H1 (cell line): ENCODE results near the gene PAF1. TPM values are rescaled to one million over a fixed set of nuclear protein-coding genes. Genes with fewer than 3 reads are reported as not detected.
A peak's percentile ranks its signal among the peaks of the same experiment; 100 is the strongest.

Experiments used
- CTCF ChIA-PET: fragments of 300-600 bp; sonication (Branson Sonifier 250); formaldehyde crosslinking; loops from one replicate; lab custom pipeline; 2021; ENCODE audit not compliant: partially characterized antibody; lab: Charles Lee
- POLR2A ChIA-PET: fragments of 300-600 bp; sonication (Branson Sonifier 250); formaldehyde crosslinking; loops from one replicate; lab custom pipeline; 2021; ENCODE audit warnings: inconsistent platforms; ENCODE audit not compliant: partially characterized antibody; lab: Charles Lee
- DNase-seq, 2 experiments: peaks; one replicate each; pipeline versions ENCODE4 v3.0.0 to v3.0.0-alpha.2; 2010 to 2022; ENCODE audit warnings: low spot score in 2 of 2, low read depth in 1 of 2, mixed read lengths in 1 of 2
- FAIRE-seq: peaks from 2 replicates; lab custom pipeline; 2011; peaks lifted over from hg19 to GRCh38; lab: Jason Lieb, UNC
- H2AFZ ChIP-seq: 2 replicates; pipeline ENCODE4 v1.8.1; 2012; ENCODE audit warnings: low read length, inconsistent platforms
- H2AK5ac ChIP-seq: 2 replicates; pipeline ENCODE4 v1.6.1; 2013; ENCODE audit warnings: low read depth, low read length
- H2BK120ac ChIP-seq: replicated peaks from 2 replicates; pipeline ENCODE3; 2013; ENCODE audit warnings: low read depth, low read length, inconsistent platforms
- H2BK12ac ChIP-seq: 2 replicates; pipeline ENCODE4 v1.6.1; 2013; ENCODE audit warnings: low read depth, low read length
- H2BK15ac ChIP-seq: 2 replicates; pipeline ENCODE4 v1.6.1; 2013; ENCODE audit warnings: low read length
- H2BK20ac ChIP-seq: 2 replicates; pipeline ENCODE4 v1.6.1; 2013; ENCODE audit warnings: low read length
- H2BK5ac ChIP-seq: 2 replicates; pipeline ENCODE4 v1.6.1; 2013; ENCODE audit warnings: low read depth, low read length
- H3K14ac ChIP-seq: 2 replicates; pipeline ENCODE4 v1.6.1; 2013; ENCODE audit warnings: inconsistent platforms; ENCODE audit not compliant: insufficient read length
- H3K18ac ChIP-seq: 2 replicates; pipeline ENCODE4 v1.6.1; 2013; ENCODE audit warnings: low read length; ENCODE audit errors: extremely low read depth
- H3K23ac ChIP-seq: 2 replicates; pipeline ENCODE4 v1.6.1; 2013; ENCODE audit warnings: inconsistent platforms; ENCODE audit not compliant: insufficient read length
- H3K23me2 ChIP-seq: 2 replicates; pipeline ENCODE4 v1.6.1; 2013; ENCODE audit warnings: low read depth, low read length
- H3K27ac ChIP-seq: 2 replicates; pipeline ENCODE4 v1.6.1; 2011; ENCODE audit warnings: low read depth, low read length, inconsistent platforms
- H3K27me3 ChIP-seq, 4 experiments: replicated peaks in 1 of 4; 1 replicate in 1 of 4; 2 replicates in 3 of 4; pipeline versions ENCODE4 v1.6.1 to v1.8.1; 2011 to 2013; ENCODE audit warnings: low read length in 3 of 4, mild to moderate bottlenecking in 3 of 4, inconsistent platforms in 2 of 4, mixed read lengths in 2 of 4, moderate library complexity in 1 of 4; ENCODE audit not compliant: control insufficient read depth in 3 of 4, insufficient read depth in 3 of 4; ENCODE audit errors: extremely low read depth in 1 of 4
- H3K36me3 ChIP-seq, 4 experiments: 2 replicates each; pipeline versions ENCODE4 v1.6.1 to v1.8.1; 2011 to 2013; ENCODE audit warnings: mild to moderate bottlenecking in 4 of 4, low read length in 3 of 4, moderate library complexity in 2 of 4, control low read depth in 1 of 4, inconsistent platforms in 1 of 4; ENCODE audit not compliant: insufficient read depth in 4 of 4, control insufficient read depth in 2 of 4
- H3K4ac ChIP-seq: replicated peaks from 2 replicates; pipeline ENCODE3; 2013; ENCODE audit warnings: low read length, low read depth, mixed read lengths, inconsistent platforms; ENCODE audit not compliant: insufficient read length
- H3K4me1 ChIP-seq, 4 experiments: replicated peaks in 1 of 4; 1 replicate in 1 of 4; 2 replicates in 3 of 4; pipeline versions ENCODE4 v1.6.1 to v1.8.1; 2011 to 2013; ENCODE audit warnings: low read length in 3 of 4, inconsistent platforms in 2 of 4, mixed read lengths in 1 of 4; ENCODE audit not compliant: insufficient read depth in 4 of 4, control insufficient read depth in 3 of 4
- H3K4me2 ChIP-seq, 2 experiments: 2 replicates each; pipeline versions ENCODE4 v1.6.1 to v1.8.1; 2011 to 2013; ENCODE audit warnings: low read depth in 2 of 2, low read length in 2 of 2, control low read depth in 1 of 2, inconsistent platforms in 1 of 2, mild to moderate bottlenecking in 1 of 2; ENCODE audit not compliant: insufficient read depth in 1 of 2
- H3K4me3 ChIP-seq, 4 experiments: fragments of 200-600, 300-600 bp in 1 of 4; sonication (generic), shearing (Covaris generic), sonication (Bioruptor Twin) in 1 of 4; 2 replicates each; pipeline versions ENCODE4 v1.5.1 to v1.8.1; 2011 to 2016; ENCODE audit warnings: low read length in 4 of 4, low read depth in 3 of 4, control low read depth in 2 of 4, inconsistent platforms in 2 of 4, mild to moderate bottlenecking in 2 of 4, mixed read lengths in 1 of 4, moderate library complexity in 1 of 4; ENCODE audit not compliant: insufficient read depth in 2 of 4; ENCODE audit errors: extremely low read depth in 1 of 4
- H3K56ac ChIP-seq: replicated peaks from 2 replicates; pipeline ENCODE3; 2013; ENCODE audit warnings: low read depth, mild to moderate bottlenecking, mixed read lengths, low read length, inconsistent platforms; ENCODE audit not compliant: insufficient read length
- H3K79me1 ChIP-seq: 2 replicates; pipeline ENCODE4 v1.6.1; 2013; ENCODE audit warnings: low read depth, low read length, control low read depth
- H3K79me2 ChIP-seq, 2 experiments: 2 replicates each; pipeline versions ENCODE4 v1.6.1 to v1.8.1; 2012 to 2013; ENCODE audit warnings: low read length in 2 of 2, mild to moderate bottlenecking in 2 of 2, inconsistent platforms in 1 of 2; ENCODE audit not compliant: insufficient read depth in 2 of 2, control insufficient read depth in 1 of 2
- H3K9ac ChIP-seq, 4 experiments: replicated peaks in 1 of 4; 1 replicate in 1 of 4; 2 replicates in 3 of 4; pipeline versions ENCODE4 v1.6.1 to v1.8.1; 2011 to 2013; ENCODE audit warnings: low read depth in 3 of 4, low read length in 3 of 4, control low read depth in 2 of 4, mild to moderate bottlenecking in 2 of 4, moderate library complexity in 2 of 4, inconsistent platforms in 1 of 4; ENCODE audit errors: extremely low read depth in 1 of 4
- H3K9me3 ChIP-seq, 2 experiments: 2 replicates each; pipeline versions ENCODE4 v1.6.1 to v1.8.1; 2012 to 2013; ENCODE audit warnings: mild to moderate bottlenecking in 2 of 2, moderate library complexity in 2 of 2, control low read depth in 1 of 2, inconsistent platforms in 1 of 2, low read depth in 1 of 2, low read length in 1 of 2, mixed read lengths in 1 of 2; ENCODE audit not compliant: insufficient read depth in 2 of 2
- H4K20me1 ChIP-seq, 2 experiments: replicated peaks in 1 of 2; 2 replicates each; pipeline versions ENCODE3 to v1.8.1; 2011 to 2013; ENCODE audit warnings: inconsistent platforms in 2 of 2, low read length in 2 of 2, mild to moderate bottlenecking in 1 of 2; ENCODE audit not compliant: insufficient read depth in 2 of 2, control insufficient read depth in 1 of 2
- H4K5ac ChIP-seq: 2 replicates; pipeline ENCODE4 v1.6.1; 2013; ENCODE audit warnings: low read length, low read depth, mixed read lengths, inconsistent platforms; ENCODE audit not compliant: insufficient read length
- H4K8ac ChIP-seq: 2 replicates; pipeline ENCODE4 v1.8.0; 2013; ENCODE audit warnings: mild to moderate bottlenecking, moderate library complexity, low read length, inconsistent platforms; ENCODE audit not compliant: insufficient read depth; ENCODE audit errors: extremely low read depth
- H4K91ac ChIP-seq: replicated peaks from 2 replicates; pipeline ENCODE3; 2013; ENCODE audit warnings: low read length, mixed read lengths, inconsistent platforms; ENCODE audit not compliant: insufficient read length
- BRCA1 ChIP-seq: IDR thresholded peaks from 2 replicates; pipeline ENCODE4 v1.6.1; 2012; ENCODE audit warnings: low read depth, low read length, improper control_type of control experiment
- GTF2F1 ChIP-seq: IDR thresholded peaks from 2 replicates; pipeline ENCODE4 v1.6.1; 2012; ENCODE audit warnings: low read depth, low read length, improper control_type of control experiment, borderline replicate concordance
- POLR2AphosphoS5 ChIP-seq: IDR thresholded peaks from 2 replicates; pipeline ENCODE4 v1.6.1; 2011; ENCODE audit warnings: low read depth, low read length
- WGBS, 2 experiments: shearing (Covaris generic) in 1 of 2; methylation state at CpG; one replicate each; pipeline versions ENCODE4 v1.1.6 to v1.1.7; 2013 to 2015; ENCODE audit warnings: low lambda C conversion rate in 2 of 2, mixed read lengths in 2 of 2, inconsistent platforms in 1 of 2, low coverage in 1 of 2, missing lambda C conversion rate in 1 of 2; ENCODE audit not compliant: insufficient replicate concordance in 2 of 2, insufficient coverage in 1 of 2, insufficient read length in 1 of 2; ENCODE audit errors: extremely low coverage in 1 of 2, missing lambda C conversion rate in 1 of 2; 5-methylcytosine and 5-hydroxymethylcytosine counted together
- polyA plus RNA-seq, 7 experiments: library from polyadenylated mRNA; depleted of rRNA in 3 of 7; stranded (reverse) in 5 of 7; unstranded in 2 of 7; fragments of >200 nt in 5 of 7; fragments of 200-250 nt in 2 of 7; gene quantifications; 1 replicate in 5 of 7; 2 replicates in 1 of 7; 4 replicates in 1 of 7; pipeline versions ENCODE4 v1.2.1 to v1.2.3, GENCODE V29; 2011 to 2013; ENCODE audit warnings: missing spikeins in 2 of 7, mixed read lengths in 2 of 7
- total RNA-seq: library from RNA; stranded (reverse); fragmentation: NEBNext Ultra II Directional; extraction: Animal tissue kit (Norgen Biotek cat#: 25700); gene quantifications from 2 replicates; pipeline ENCODE4 v1.2.1, GENCODE V29; 2021

The PAF1 gene
- total and polyA plus RNA-seq, 2 of the 8 experiments (the other 6 are each of a cell fraction or from before 2014, with no cell fraction given), result 31.4 to 58.6 TPM

DNA sequence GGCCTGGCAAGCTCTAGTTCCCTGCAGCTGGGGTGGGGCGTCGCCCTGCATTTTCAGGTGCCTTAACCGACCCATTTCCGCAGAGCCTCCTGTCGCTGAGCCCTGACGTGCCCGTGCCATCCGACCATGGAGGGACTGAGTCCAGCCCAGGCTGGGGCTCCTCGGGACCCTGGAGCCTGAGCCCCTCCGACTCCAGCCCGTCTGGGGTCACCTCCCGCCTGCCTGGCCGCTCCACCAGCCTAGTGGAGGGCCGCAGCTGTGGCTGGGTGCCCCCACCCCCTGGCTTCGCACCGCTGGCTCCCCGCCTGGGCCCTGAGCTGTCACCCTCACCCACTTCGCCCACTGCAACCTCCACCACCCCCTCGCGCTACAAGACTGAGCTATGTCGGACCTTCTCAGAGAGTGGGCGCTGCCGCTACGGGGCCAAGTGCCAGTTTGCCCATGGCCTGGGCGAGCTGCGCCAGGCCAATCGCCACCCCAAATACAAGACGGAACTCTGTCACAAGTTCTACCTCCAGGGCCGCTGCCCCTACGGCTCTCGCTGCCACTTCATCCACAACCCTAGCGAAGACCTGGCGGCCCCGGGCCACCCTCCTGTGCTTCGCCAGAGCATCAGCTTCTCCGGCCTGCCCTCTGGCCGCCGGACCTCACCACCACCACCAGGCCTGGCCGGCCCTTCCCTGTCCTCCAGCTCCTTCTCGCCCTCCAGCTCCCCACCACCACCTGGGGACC is 16.9 kb upstream of the PAF1 start:
- peak in 1 of 2 experiments; percentile 54 for DNase-seq
- no peak for FAIRE-seq
- TF ChIP-seq BRCA1, result no peak
- TF ChIP-seq GTF2F1, result no peak
- TF ChIP-seq POLR2AphosphoS5, result peak; percentile 16; the same call in 1 of the 2 replicates
- Histone ChIP-seq H2AFZ (no peak overlapping the region), H2BK12ac (0 out of 2 replicates have a peak overlapping the region, but pooled peaks have one; percentile 75), H3K4ac (no peak overlapping the region), H4K5ac (no peak overlapping the region), H3K9ac (peak overlapping the region in 2 of 4 experiments; percentile 64 to 77; a peak in 3 of 7 replicates), H3K27ac (no peak overlapping the region), H2AK5ac (no peak overlapping the region; the same call in 1 of the 2 replicates), H3K4me2 (peak overlapping the region; percentile 81 to 84), H3K79me1 (no peaks in the 10 kb centered on the region), H3K9me3 (no peaks in the 10 kb centered on the region), H4K91ac (no peak overlapping the region), H3K56ac (no peak overlapping the region), H2BK5ac (no peak overlapping the region), H3K23me2 (peaks cover 23% of the 10 kb centered on the region), H3K4me1 (peaks cover 10 to 41% (median 21%) of the 10 kb centered on the region in 4 experiments), H3K4me3 (peak overlapping the region; percentile 63 to 91 (median 84)), H4K20me1 (peaks cover 0 to 5% of the 10 kb centered on the region in 2 experiments), H2BK15ac (no peak overlapping the region; the same call in 1 of the 2 replicates), H3K79me2 (peaks cover 0 to 20% of the 10 kb centered on the region in 2 experiments; a peak in 1 of 4 replicates), H3K14ac (no peak overlapping the region), H2BK120ac (no peak overlapping the region), H4K8ac (peak overlapping the region; percentile 83), H2BK20ac (no peak overlapping the region), H3K36me3 (peaks cover 0 to 5% (median 0%) of the 10 kb centered on the region in 4 experiments; a peak in 1 of 8 replicates), H3K18ac (no peak overlapping the region), H3K23ac (no peak overlapping the region), H3K27me3 (no peaks in the 10 kb centered on the region)
- WGBS, 2 experiments, result 78% methylated on average over 27 of the region's 40 CpGs; no CpG with 5 or more reads in 1 of the 2 experiments
- POLR2A ChIA-PET, result interaction anchor here (0.6 to 14.3 kb wide), 16 partner anchors 9 to 1503 kb away, joined by 3 to 234 read pairs (median 4); partner anchors contain the start of genes MED29, PAF1, RPS16 and SUPT5H
- CTCF ChIA-PET, result interaction anchor here (0.6 to 3.9 kb wide), 7 partner anchors 11 to 52 kb away, joined by 3 to 38 read pairs (median 3); partner anchors contain the start of gene RPS16
